Medulla oblongata (tissue), 1 donor: Measurements from ENCODE around the gene GNG2.
A peak's percentile ranks its signal among the peaks of the same experiment; 100 is the strongest.
"Not testable (repeated sequence)": the region's sequence is repeated elsewhere in the genome, so short reads cannot be mapped to it uniquely, and the experiment has no call there.

Experiments
- DNase-seq: peaks from one replicate; pipeline ENCODE4 v3.0.0-alpha.2; 2015; ENCODE audit errors: extremely low spot score

GNG2 gene

DNA sequence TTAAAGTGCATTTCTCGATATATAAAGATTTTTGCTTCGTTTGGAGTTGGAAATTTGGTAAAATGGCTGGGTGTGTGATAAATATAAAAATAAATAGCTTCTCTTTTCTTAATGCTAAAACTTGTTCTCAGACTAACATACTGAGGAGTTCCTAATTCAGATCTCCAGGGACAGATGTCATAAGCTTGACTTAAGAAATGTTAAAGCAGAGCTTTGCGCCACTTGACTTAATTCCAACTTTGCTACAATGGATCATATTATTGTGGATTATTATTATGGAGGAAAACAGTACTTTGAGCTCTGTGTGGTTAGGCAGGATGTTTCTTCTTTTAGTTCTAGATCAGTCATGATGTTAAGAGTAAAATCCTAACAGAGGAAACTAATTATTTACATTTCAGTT lies 33.8 kb downstream of the GNG2 start:
- DNase-seq: no peak

DNA sequence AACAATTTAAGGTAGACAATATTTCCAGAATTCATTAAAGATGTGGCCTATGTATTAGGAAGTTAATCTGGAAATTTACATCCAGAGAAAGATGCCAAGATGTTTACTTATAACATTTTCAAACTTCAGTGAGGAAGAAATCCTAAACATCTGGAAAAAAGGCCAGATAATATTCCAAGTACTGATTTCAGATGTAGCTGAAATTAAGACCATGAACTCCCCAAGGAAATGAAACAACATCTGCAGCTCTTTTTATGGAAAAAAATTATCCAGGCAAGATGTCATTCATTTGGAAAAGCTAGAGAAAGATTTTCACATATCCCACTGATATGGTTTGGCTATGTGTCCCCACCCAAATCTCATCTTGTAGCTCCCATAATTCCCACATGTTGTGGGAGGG lies 35.0 kb downstream of the GNG2 start:
- DNase-seq: no peak

DNA sequence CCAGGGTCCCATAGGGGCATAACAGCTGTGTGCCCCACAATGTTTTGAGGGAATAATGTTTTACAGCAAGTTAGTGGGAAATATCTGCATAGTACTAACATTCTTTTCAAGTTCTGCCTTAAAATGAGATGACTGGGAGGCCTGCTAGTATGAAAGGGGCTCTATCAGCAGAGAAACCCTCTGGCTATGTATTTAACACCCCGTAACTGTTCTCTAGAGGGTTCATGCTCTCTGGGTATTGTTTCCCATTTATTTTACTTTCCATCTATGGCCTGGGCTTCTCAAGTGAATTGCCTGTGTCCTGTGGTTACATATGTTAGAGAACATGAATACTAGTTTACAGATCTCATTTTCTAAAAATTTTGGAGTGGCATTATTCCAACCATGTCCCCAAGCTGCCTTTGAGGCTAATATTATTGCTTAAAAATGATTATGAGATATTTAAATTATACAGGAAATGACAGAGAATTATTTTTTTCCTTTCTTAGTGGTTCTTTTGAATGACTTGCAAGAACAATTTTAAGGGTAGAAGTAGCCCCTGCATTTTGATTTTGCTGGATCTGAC lies 37.5 kb downstream of the GNG2 start:
- no peak for DNase-seq

DNA sequence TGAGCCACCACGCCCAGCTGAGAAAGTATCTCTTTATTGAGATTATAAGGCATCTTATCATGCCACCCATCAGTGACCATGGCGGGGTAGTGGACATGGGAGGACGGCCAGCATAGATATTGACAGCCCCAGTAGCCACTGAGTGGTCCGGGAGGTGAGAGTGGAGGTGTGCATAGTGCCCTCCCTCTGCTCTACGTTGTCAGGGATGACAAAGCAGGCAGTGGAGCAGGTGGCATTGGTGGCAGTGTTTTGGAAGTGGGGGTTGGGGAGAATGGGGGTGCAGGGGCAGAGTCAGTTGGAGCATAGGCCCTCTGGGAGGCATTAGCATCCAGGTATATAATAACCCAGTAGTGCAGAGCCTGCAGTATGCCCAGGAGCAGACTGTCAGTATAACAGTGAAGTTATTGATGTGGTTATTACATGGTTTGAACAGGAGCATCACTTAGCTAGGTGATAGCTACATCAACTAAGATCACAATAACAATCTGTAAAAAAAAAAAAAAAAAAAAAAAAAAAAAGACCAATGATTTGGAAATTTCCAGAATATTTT lies 41.1 kb downstream of the GNG2 start:
- no peak for DNase-seq

DNA sequence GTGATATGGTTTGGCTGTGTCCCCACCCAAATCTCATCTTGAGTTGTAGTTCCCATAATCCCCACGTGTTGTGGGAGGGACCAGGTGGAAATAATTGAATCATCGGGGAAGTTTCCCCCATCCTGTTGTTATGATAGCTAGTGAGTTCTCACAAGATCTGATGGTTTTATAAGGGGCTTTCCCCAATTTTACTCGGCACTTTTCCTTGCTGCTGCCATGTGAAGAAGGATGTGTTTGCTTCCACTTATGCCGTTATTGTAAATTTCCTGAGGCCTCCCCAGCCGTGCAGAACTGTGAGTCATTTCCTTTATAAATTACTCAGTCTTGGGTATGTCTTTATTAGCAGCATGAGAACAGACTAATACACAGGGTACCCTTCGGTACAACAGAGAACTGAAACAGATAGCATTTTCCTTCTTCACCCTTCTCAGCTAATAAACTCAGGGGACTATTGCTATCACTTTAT lies 45.3 kb downstream of the GNG2 start:
- DNase-seq: not testable (repeated sequence)

DNA sequence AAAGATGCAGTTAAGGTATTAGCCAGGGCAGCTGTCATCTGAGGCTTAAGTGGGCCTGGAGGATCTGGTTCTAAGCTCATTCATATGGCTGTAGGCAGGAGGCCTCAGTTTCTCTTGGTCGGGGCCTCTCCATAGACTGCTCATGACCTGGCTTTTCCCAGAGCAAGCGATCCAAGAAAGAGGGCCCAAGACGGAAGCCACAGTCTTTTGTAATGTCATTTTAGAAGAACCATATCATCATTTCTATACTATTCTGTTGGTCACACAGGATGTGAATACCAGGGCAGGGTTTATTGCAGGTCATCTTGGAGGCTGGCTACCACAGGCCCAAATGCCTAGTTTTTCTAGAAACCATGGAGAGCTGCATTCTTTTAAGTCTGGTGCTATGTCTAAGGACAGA lies 47.7 kb downstream of the GNG2 start:
- DNase-seq: no peak

DNA sequence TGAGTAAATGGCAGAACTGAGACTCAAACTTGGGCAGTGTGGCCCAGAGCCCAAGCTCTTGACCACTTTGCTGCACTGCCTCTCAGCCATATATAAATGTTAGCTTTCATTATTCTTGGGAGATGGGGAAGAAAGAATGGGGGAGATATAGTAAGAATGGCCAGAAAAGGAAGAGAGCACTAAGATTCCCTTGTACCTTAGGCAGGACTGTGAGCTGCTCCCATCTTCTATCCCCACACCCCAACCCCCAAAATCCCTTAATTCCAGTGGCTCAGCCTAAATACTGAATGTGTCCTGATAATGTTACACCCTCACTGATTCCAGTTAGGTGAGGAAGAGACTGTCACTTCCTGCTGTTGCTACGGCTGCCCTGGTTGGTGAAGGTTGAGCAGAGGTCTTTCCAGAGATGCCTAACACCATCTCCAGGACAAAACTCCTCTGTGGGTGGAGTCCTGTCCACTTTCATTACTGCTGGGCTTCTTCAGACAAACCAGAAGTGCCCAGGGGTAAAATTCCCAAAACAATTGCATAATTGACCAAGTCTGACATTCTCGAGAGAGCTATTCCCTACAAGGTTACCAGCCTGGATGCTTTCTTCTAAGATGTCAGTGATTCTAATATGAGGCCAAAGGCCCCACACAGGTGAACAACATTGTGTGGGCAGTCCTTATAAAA lies 51.8 kb downstream of the GNG2 start:
- DNase-seq: no peak

DNA sequence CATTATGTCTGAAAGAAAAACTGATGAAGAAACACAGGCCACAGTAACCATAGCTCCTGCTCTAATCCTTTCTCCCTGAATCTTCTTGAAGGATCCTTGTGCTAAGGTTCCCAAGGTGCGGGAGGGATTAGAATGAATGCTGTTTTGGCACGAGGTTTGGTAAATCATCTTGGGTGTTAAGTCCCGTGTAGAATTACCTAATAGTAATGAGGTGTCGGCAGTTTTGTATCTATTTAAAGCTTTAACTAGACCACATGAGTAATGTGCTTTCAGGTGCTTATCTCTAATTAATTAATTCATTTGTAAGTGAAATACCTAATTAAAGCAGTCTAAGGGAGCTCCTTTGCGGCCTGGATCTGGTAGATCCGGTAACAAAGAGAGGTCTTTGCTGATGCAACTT lies 53.9 kb downstream of the GNG2 start:
- no peak for DNase-seq

DNA sequence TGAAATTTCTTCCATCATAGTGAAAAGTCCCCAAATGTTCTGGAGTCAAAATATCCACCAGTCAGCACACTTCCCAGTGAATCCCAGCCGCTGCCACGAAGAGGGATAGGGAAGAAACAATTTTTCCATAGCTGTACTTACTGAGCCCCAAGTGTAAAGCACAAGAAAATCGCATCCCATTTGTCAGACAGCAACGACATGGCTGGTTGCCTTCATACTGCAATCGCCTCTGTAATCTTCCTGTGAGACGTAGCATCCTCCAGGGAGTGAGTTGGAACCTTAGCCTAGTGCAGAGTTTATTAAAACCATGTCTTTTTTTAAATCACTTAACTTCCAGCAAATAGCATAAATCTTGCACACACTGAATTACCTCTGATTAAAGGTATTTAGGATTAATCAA lies 56.8 kb downstream of the GNG2 start:
- no peak for DNase-seq

DNA sequence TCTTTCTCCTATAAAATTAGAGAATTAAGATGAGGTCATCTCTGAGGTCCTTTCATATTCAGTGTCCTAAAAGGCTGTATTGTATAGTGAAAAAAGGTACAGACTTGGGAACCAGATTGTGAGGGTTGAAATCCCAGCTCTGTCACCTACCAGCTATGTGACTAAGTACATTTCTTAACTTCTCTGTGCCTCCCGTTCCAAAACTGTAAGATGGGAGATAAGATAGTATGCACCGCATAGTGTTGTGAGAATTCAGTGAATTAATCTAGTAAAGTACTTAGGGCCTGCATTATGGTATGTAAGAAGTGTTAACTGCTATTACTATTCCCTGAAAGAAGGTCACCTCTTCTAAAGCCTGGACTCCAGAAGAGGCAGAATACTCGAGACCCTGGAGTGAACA lies 60.6 kb downstream of the GNG2 start:
- DNase-seq: no peak

DNA sequence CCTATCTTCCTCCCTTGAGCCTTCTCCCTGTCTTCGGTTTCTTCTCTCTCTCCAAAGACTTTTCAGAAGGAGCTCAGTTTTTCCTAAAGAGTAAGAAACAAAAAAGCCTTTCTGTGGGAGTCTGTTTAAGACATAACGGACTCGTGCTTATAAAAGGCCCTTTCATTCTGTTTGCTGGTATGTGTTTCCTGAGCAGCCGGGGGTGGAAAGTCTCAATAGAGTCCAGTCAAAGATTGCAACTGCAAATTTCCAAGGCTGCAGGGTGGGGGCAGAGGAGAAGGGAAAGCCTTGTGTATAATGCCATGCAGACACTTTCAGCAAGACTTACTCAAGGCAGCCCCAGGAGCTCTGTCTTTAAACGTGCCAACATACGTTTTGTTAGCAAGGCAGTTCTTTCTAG lies 62.2 kb downstream of the GNG2 start:
- peak; percentile 63 for DNase-seq

DNA sequence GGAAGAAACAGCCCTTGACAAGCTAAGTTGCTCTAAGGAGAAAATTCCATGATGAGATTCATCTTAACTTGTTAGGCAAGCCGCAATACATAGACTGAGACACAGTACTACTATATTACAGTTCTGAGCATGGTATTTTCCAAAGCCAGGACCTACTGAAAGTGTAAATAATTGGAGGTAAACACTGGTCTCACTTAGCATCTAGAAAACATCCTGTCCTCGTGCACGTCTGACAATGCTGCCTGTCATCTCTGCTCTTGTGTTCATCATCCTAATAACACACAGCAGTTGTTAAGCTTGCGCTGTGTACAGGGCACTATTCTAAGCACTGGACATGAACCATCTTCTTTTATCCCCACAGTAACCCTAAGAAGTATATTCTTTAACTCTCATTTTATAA lies 64.2 kb downstream of the GNG2 start:
- no peak for DNase-seq

DNA sequence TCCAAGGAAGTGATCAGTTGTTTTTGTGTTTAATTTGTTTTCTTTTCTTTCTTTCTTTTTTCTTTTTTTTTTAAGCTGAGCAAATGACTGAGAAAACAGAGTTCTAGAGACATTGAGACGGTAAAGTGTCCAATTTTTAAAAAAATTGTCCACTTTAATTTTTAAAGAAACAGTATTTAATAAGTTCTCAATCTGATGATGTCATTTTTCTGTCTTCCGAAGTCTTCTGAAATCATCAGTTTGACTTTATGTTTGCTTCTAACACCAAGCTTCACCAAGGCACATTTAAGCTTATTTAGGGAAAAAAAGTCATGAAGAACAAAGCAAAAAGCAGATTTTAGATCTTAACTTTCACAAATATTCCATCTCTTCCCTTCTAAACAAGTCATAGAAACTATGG lies 65.6 kb downstream of the GNG2 start:
- no peak for DNase-seq

DNA sequence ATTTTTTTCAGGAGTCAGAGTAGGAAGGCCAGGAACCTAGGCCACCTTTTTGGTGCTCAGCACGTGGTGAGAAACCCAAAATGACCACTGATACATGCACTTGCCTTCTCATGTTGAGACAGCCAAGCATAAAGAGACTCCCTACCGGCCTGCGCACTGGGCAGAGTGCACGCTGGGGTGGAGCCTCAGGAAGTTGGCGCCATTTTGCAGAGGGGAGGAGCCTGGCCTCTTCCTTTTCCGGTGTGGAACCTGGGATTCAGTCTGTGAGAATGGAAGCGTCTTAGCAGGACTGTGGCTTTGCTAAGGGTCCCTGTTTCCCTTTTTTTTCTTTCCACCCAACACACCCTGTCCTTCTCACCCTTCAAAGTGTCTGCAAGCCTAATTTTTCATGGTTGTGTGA lies 66.0 kb downstream of the GNG2 start:
- DNase-seq: no peak

DNA sequence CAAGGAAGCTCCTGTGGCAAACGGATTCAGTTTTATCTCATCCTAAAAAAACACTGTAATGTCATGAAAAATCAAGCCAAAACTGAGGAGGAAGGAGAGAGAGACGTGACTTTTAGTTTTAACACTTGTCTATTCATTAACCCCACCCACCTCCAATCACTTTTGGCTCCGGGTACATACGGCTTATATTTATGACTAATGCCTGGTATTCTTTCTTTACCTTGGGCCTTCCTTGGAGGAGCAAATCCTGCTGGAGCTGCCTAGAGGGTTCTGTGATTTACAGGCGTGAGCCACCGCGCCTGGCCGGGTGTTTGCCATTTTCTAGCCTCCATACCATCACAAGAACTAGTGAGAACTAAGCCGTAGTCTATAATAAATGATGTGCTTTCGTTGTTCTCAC lies 68.2 kb downstream of the GNG2 start:
- no peak for DNase-seq

DNA sequence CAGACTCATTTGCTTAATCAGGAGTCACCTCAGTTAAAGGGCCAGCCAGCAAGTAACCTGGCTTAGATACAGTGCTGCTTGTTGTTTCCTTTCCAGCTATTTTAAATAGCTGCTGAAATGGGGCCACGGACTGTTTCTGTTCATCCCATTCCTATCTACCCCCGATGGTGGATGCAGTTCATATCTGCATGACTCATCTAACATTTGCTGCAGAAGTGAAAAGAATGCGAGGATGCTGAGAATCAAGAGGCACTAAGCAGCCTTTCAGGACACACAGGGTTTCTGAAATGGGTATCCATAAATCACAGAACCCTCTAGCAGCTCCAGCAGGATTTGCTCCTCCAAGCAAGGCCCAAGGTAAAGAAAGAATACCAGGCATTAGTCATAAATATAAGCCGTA lies 68.8 kb downstream of the GNG2 start:
- DNase-seq: no peak

DNA sequence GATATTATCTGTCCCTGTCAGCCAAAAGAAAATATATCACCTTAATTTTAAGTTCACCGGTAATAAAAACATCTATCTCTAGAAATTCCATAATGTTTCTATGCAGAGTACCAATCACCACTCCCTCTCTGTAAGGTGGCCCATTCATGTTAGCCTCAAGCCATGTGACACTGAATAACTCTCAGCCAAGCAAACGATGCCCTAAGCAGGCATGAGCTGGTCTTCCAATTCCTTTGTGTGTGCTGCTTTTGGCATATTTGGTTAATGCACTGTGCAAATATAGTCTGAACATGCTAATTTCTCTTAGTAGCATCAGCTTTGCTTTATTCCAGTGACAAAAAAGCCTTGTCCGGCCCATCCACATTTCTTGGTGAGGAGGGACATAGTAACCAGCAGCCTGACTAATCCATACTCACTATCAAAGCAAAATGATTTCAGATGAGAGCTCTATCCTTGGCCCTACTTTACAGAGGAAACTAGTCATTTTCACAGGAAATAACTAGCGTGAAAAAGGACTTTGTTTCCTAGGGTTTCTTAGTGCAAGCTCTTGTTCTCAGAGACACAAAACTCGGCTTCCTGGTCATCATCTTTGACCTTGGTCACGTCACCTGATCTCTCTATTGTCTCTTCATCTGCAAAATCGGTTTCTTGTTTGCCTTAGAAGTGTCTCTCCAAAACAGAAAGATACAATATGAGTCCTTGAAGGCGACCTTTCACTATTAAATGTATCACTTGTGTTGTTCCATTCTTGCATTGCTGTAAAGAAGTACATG lies 69.7 kb downstream of the GNG2 start:
- DNase-seq: no peak

DNA sequence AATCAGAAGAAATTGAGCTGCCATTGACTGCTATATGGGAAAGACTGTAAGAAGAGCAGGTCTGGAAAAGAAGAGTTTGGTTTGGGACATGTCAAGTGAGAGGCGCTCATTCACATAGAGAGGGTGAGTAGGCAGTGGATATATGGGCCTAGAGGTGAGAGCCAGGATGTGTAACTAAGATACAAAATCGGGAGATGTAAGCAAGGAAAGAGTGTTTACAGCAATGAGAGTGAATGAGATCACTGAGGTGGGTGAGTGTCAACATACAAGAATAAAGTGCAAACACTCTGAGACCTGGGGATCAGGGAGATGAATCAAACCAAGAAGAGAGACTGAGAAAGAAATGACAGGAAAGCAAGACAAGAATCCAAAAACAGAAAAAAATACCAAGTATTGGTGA lies 70.9 kb downstream of the GNG2 start:
- DNase-seq: no peak

DNA sequence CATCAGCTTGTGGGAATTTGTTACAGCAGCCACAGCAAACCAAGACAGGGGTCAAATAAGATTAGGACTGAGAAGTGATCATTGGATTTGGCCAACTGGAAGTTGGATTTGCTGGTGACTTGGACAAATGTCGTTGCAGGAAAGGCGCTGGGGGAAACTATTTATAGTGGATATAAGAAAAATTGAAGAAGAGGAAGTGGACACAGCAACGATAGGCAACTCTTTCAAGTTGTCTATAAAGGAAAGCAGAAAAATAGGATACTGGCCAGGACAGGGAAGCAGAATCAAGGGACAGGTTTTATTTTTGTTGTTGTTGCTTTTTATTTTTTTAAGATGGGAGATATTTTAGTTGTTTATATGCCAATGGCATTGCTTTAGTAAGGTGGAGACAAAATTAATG lies 72.8 kb downstream of the GNG2 start:
- DNase-seq: no peak

DNA sequence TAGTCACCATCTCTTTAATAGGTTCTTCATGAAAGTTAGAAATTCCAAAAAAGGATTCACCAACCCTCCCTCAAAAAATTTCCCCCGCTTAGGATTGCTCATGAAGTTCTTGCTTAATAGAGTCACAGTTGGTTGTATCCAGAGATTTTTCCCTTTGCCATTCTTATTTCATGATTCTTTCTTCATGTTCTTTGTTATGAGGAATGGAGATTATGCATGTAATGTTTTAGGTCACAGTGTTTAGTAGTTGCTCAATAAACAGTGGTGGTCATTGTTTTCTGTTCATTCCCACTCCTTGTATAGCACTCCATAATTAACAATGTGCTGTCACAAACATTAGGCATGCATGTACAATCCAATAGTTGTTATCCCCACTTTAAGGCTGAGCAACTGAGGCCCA lies 77.7 kb downstream of the GNG2 start:
- DNase-seq: no peak

DNA sequence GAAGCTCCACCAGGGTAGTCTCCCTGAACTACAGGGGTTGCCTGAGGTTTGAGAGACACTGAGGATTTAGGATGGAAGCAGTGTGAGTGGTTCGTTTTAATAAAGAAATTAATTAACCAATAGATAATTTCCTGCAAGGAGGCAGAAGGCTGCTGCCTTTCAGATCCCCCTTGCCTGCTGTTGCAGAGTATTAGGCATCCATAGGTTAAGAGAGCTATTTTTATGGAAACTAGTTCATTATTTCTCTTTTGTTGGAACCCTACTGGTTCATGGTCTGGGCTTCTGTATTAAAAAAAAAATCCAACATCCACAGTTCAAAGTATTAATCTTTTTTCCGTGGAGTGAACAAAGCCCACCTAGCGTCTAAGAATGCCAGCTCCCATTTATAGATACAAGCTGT lies 78.4 kb downstream of the GNG2 start:
- DNase-seq: no peak

DNA sequence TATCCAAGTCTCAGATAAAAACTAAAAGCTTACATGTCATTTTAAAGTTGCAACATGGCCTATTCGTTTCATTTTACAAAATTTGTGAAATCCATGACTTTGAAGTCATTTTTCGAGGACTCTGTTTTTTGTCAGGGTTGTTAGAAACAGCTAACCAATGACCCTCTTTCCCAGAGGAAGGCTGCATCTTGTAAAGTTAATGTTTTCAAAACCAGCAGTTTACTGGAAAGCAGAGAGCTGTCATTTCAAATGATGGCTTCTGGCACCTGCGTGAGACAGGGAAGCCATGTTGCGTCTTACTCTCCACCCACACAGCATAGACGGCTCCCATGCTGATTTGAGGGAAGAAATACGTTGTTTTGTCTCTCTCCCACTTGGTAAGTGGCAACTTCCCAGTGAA lies 78.8 kb downstream of the GNG2 start:
- DNase-seq: no peak

DNA sequence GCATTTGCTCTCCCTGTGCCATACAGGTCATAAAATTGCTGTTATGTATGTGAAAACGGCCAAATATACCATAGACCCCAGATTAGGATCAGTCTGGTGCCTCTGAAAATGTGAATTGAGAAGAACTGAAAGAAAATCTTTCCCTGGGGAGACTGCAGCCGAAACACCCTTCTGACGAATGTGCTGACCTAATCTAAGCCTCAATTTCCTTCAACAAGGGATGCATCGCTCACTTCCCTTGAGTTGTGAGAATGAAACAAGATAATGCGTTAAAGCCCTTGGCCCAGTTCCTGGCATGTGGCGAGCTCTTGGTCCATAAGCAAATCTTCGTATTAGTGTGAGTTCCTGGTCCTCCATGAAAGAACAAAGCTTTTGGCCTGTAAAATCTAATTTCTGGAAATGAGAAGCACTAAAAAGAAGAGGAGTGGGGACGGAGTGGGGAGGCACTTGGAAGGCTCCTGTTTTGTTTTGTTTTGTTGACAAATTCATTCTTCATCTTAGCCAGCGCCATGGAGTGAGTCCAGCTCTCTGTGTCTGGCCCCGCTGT lies 79.4 kb downstream of the GNG2 start:
- DNase-seq: no peak
